ENCODE results near the gene HMG20A. TPM values are rescaled to one million over a fixed set of nuclear protein-coding genes. Genes with fewer than 3 reads are reported as not detected.

The HMG20A gene
- total and polyA plus RNA-seq, 2 of the 13 experiments (the other 11 are each of a cell fraction or from before 2014, with no cell fraction given), result 28.0 to 35.2 TPM

GRCh38 chr15:77419836-77420609 lies 665 bp upstream of the HMG20A start, which contains the start of gene PEAK1 (continued):
- TF ChIP-seq KDM5B (CRISPR knock-in tag; IDR thresholded peaks at IDR 0.05; ENCODE audit: borderline replicate concordance) (no peak), ZFP37 (CRISPR knock-in tag; IDR thresholded peaks at IDR 0.05; ENCODE audit: borderline replicate concordance) (no peak), HMGXB4 (CRISPR knock-in tag; IDR thresholded peaks at IDR 0.05; ENCODE audit: borderline replicate concordance in 1 of 2, low read depth in 1 of 2) (0 out of 4 replicates have a peak, but pooled peaks of 1 of the 2 experiments have one; percentile 12), FOSL2 (CRISPR knock-in tag; IDR thresholded peaks at IDR 0.05) (no peak; the same call in 1 of the 2 replicates), ZBTB7A (CRISPR knock-in tag; IDR thresholded peaks at IDR 0.05) (peak; percentile 24; the same call in 1 of the 2 replicates), MAFG (CRISPR knock-in tag; IDR thresholded peaks at IDR 0.05) (no peak), ZFP36L2 (CRISPR knock-in tag; IDR thresholded peaks at IDR 0.05) (no peak), CREM (IDR thresholded peaks at IDR 0.05) (no peak), CREM (CRISPR knock-in tag; IDR thresholded peaks at IDR 0.05) (no peak), ZNF136 (CRISPR knock-in tag; IDR thresholded peaks at IDR 0.05; ENCODE audit: low read depth) (no peak), AHR (CRISPR knock-in tag; IDR thresholded peaks at IDR 0.05) (no peak), REXO4 (CRISPR knock-in tag; IDR thresholded peaks at IDR 0.05; ENCODE audit: borderline replicate concordance) (no peak), ZBTB46 (CRISPR knock-in tag; IDR thresholded peaks at IDR 0.05; ENCODE audit: borderline replicate concordance) (no peak), ZBTB8A (CRISPR knock-in tag; IDR thresholded peaks at IDR 0.05; ENCODE audit: borderline replicate concordance, low read depth) (no peak), MTA1 (CRISPR knock-in tag; IDR thresholded peaks at IDR 0.05; ENCODE audit: borderline replicate concordance) (no peak), DRAP1 (CRISPR knock-in tag; IDR thresholded peaks at IDR 0.05) (no peak; the same call in 1 of the 2 replicates), ZNF382 (CRISPR knock-in tag; IDR thresholded peaks at IDR 0.05; ENCODE audit: borderline replicate concordance) (no peak), HDAC2 (CRISPR knock-in tag; IDR thresholded peaks at IDR 0.05) (no peak), GABPB1 (CRISPR knock-in tag; IDR thresholded peaks at IDR 0.05) (no peak; the same call in 1 of the 2 replicates), TAF1 (CRISPR knock-in tag; IDR thresholded peaks at IDR 0.05) (peak; percentile 69), ZNF263 (CRISPR knock-in tag; IDR thresholded peaks at IDR 0.05) (peak; percentile 60), SP5 (CRISPR knock-in tag; IDR thresholded peaks at IDR 0.05; ENCODE audit: borderline replicate concordance, low read depth) (no peak), MEIS2 (CRISPR knock-in tag; IDR thresholded peaks at IDR 0.05) (no peak), MIER3 (CRISPR knock-in tag; IDR thresholded peaks at IDR 0.05; ENCODE audit: borderline replicate concordance) (no peak), SALL1 (CRISPR knock-in tag; IDR thresholded peaks at IDR 0.05) (peak; percentile 22; the same call in 1 of the 2 replicates), ESRRA (CRISPR knock-in tag; IDR thresholded peaks at IDR 0.05; ENCODE audit: low read depth) (no peak), MYC (CRISPR knock-in tag; IDR thresholded peaks at IDR 0.05; ENCODE audit: borderline replicate concordance) (no peak)

Data from HepG2 (cell line).